Lower leg skin (tissue), 4 donors: ENCODE results near the gene MAST4. TPM values are rescaled to one million over a fixed set of nuclear protein-coding genes. Genes with fewer than 3 reads are reported as not detected.

ENCODE experiments used
- DNase-seq, 2 donors: peaks; one replicate each; pipeline ENCODE4 v3.0.0-alpha.2; 2019; ENCODE audit warnings: low spot score in 2 of 2
- H3K4me3 ChIP-seq: fragments of 200-600 bp; sonication (generic); 2 replicates; pipeline ENCODE4 v1.5.1; 2017; ENCODE audit warnings: mild to moderate bottlenecking, low read depth; ENCODE audit not compliant: poor library complexity, severe bottlenecking
- POLR2A ChIP-seq, 2 donors: fragments of 450-650 bp; IDR thresholded peaks; one replicate each; pipeline ENCODE4 v1.6.1; 2016 to 2017; ENCODE audit warnings: antibody characterized with exemption in 2 of 2, mild to moderate bottlenecking in 1 of 2, moderate library complexity in 1 of 2
- WGBS, 2 donors: methylation state at CpG; one replicate each; pipeline ENCODE4 v1.1.5; 2018; 5-methylcytosine and 5-hydroxymethylcytosine counted together
- intact Hi-C: fragments of 100-400 bp; cut with DNase I; formaldehyde crosslinking; loops from one replicate; pipeline ENCODE4 v1.15.0; 2023; ENCODE audit warnings: low total_unique reads
- total RNA-seq, 4 donors: library from RNA; depleted of rRNA; stranded (reverse); fragments of >200 nt; gene quantifications; one replicate each; pipeline ENCODE4 v1.1.0, GENCODE V29; 2016
- TF ChIP-seq, protein P1 (sequence below), 3 donors: fragments of 450-650 bp; IDR thresholded peaks; one replicate each; pipeline ENCODE4 v1.5.1; 2016; ENCODE audit warnings: antibody characterized with exemption in 3 of 3, mild to moderate bottlenecking in 3 of 3, moderate library complexity in 2 of 3

MAST4 gene
- total RNA-seq, 4 donors from 2014 or later: 49.0 to 109 (median 55.5) TPM

DNA sequence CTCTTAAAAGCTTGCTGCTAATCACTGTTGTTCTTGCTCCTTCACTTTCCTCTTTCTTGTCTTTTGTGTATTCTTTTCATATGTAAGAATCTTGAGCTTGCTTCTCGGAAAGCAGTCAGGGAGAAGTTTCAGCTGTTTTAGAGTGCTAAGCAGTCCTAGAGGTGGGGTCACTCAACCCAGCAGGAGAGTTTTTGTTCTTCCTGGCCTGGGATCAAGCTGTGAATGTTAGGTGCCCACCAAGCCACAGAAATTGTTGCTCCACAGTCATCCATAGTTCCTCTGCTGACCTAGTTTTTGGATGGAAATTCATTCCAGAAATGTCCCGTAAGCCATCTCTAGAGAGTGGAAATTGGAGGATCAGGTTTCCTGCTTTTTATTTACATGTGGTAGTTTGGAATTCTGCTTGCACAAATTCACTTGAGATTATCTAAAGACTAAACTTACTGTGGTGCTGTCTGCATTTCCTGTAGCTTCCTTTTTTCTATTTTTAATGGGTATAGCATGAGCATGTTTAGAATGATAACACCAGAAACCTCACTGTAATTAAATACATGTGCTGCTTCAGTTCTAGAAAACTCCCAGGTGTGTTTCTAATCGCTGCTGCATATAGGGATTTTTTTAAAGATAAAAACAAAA is 108.7 kb downstream of the MAST4 start:
- DNase-seq: no peak
- TF ChIP-seq, protein P1, sequence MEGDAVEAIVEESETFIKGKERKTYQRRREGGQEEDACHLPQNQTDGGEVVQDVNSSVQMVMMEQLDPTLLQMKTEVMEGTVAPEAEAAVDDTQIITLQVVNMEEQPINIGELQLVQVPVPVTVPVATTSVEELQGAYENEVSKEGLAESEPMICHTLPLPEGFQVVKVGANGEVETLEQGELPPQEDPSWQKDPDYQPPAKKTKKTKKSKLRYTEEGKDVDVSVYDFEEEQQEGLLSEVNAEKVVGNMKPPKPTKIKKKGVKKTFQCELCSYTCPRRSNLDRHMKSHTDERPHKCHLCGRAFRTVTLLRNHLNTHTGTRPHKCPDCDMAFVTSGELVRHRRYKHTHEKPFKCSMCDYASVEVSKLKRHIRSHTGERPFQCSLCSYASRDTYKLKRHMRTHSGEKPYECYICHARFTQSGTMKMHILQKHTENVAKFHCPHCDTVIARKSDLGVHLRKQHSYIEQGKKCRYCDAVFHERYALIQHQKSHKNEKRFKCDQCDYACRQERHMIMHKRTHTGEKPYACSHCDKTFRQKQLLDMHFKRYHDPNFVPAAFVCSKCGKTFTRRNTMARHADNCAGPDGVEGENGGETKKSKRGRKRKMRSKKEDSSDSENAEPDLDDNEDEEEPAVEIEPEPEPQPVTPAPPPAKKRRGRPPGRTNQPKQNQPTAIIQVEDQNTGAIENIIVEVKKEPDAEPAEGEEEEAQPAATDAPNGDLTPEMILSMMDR (IDR thresholded peaks at IDR 0.05): no peak
- TF ChIP-seq POLR2A (IDR thresholded peaks at IDR 0.05): no peak
- intact Hi-C loops: no loop called here

DNA sequence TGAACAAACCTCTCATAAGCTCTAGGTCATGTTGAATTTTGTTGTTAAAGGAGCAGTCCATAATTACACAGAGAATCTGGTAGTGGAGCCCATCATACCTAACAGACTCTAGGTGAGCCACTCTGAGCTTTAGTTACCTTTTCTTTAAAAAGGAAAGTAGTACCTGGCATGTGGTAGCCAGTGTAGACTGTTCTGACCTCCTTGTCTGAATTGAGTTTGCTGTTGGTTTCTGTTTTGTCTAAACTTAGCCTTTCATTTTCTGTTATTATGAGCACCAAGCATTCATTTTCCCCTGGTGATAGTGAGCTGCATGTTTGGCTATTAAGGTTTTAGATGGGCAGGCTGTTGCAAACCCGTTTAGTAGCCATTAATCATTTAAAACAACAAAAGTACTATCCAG is 112.2 kb downstream of the MAST4 start:
- TF ChIP-seq, protein P1 (IDR thresholded peaks at IDR 0.05): no peak
- TF ChIP-seq POLR2A (IDR thresholded peaks at IDR 0.05): no peak
- intact Hi-C loops: no loop called here
- no peak overlapping the region for H3K4me3 ChIP-seq
- no peak for DNase-seq
- 55 to 58% methylated on average over 1 of the region's 1 CpG for WGBS, 2 donors

More for the DNA sequence above, 108.7 kb downstream of the MAST4 start:
- H3K4me3 ChIP-seq: no peak overlapping the region
- 31 to 32% methylated on average over 3 of the region's 3 CpGs for WGBS, 2 donors

DNA sequence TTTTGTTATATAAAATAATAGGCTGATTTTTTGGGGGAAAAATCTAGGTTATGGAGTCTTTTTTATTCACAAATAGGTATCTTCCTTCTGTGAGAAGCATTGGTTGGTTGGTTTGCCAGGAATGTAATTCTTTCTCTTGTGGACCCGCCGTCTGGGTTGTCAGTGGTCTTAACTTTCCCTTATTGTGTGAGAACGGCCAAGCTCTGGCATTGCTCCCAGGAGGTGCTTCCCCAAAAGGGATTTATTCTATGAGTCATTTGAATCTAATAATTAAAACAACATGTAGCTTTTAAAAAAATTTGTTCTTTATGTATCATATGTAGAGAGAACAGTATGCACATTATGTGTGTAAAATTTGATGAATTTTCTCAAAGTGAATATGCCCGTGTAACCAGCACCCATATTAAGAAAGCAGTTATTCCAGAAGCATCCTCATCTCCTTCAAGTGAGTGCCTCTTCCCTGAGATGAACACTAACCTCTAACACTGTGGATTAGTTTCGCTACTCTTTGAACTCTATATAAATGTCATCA is 114.4 kb downstream of the MAST4 start:
- 55 to 56% methylated on average over 5 of the region's 5 CpGs for WGBS, 2 donors
- TF ChIP-seq, protein P1 (IDR thresholded peaks at IDR 0.05): no peak
- no peak for TF ChIP-seq POLR2A (IDR thresholded peaks at IDR 0.05)
- intact Hi-C loops: no loop called here
- H3K4me3 ChIP-seq: no peak overlapping the region
- DNase-seq: no peak

DNA sequence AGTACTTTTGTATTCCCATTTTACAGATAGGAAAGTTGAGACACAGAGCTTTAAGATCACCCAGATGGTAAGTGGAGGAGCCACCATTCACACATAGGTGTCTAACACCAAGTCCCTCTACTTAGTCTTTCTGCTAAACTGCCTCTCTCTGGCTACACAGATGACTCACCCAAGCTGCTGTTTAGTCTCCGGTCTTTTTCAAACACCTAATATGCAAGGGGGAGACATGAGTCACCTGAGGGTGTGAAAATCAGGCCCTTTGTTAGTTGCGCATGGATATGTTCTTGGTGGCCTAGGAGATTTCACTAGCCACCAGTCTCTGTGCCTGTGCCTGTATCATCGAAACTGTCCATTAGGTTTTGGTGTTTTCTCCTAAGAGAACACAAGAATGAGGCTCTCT is 117.8 kb downstream of the MAST4 start:
- H3K4me3 ChIP-seq: no peak overlapping the region
- DNase-seq: no peak
- intact Hi-C loops: no loop called here
- no peak for TF ChIP-seq POLR2A (IDR thresholded peaks at IDR 0.05)
- TF ChIP-seq, protein P1 (IDR thresholded peaks at IDR 0.05): no peak
- WGBS, 2 donors: 84 to 90% methylated on average over 3 of the region's 3 CpGs

- intact Hi-C loops: no loop called here
- WGBS, 2 donors: 33 to 37% methylated on average over 6 of the region's 6 CpGs
- TF ChIP-seq, protein P1 (IDR thresholded peaks at IDR 0.05): no peak
- TF ChIP-seq POLR2A (IDR thresholded peaks at IDR 0.05): no peak
- no peak overlapping the region for H3K4me3 ChIP-seq
- no peak for DNase-seq
Measured at GRCh38 chr5:66717455-66718373, 121.5 kb downstream of the MAST4 start.
